ENCODE measurements around the gene PDK2. TPM values are rescaled to one million over a fixed set of nuclear protein-coding genes. Genes with fewer than 3 reads are reported as not detected.

Gene PDK2
- total RNA-seq, 1 donor from 2014 or later, result 12.6 TPM

GRCh38 chr17:50122945-50123344 is 27.8 kb downstream of the PDK2 start:
- Histone ChIP-seq H3K27ac (peak overlapping the region; percentile 64), H3K9me3 (ENCODE audit: low read depth) (no peaks in the 10 kb centered on the region), H4K20me1 (ENCODE audit: low read depth) (peaks cover 15% of the 10 kb centered on the region), H3K4me1 (peaks cover 31% of the 10 kb centered on the region), H3K36me3 (no peaks in the 10 kb centered on the region), H3K79me2 (ENCODE audit: low read depth) (peaks cover 9% of the 10 kb centered on the region), H3K9ac (no peak overlapping the region), H3K4me3 (no peak overlapping the region), H3K4me2 (peak overlapping the region; percentile 50), H2AFZ (replicated peaks) (no peak overlapping the region), H3K27me3 (peaks cover 16% of the 10 kb centered on the region), H3F3A (ENCODE audit: low read depth) (peaks cover 46% of the 10 kb centered on the region)
- peak; percentile 66 for DNase-seq (ENCODE audit: low spot score)
- H3K4me3 Mint-ChIP-seq, result no peak overlapping the region
- H3K27me3 Mint-ChIP-seq (ENCODE audit: insufficient read depth, low read depth), result peaks cover 6% of the 10 kb centered on the region
- peaks cover 14% of the 10 kb centered on the region for H3K36me3 Mint-ChIP-seq
- peaks cover 48% of the 10 kb centered on the region for H3K4me1 Mint-ChIP-seq
- H3K27ac Mint-ChIP-seq, result peak overlapping the region; percentile 43
- TF ChIP-seq CTCF (IDR thresholded peaks at IDR 0.05) (no peak), EZH2 (IDR thresholded peaks at IDR 0.05) (no peak), EZH2phosphoT487 (IDR thresholded peaks at IDR 0.05) (peak; percentile 27)
- H3K9me3 Mint-ChIP-seq, result no peaks in the 10 kb centered on the region

GRCh38 chr17:50123649-50124349 is 28.6 kb downstream of the PDK2 start:
- Histone ChIP-seq H2AFZ (replicated peaks) (no peak overlapping the region), H3K4me1 (peaks cover 38% of the 10 kb centered on the region), H3K27me3 (peaks cover 10% of the 10 kb centered on the region), H3K4me2 (peak overlapping the region; percentile 50), H3K9me3 (ENCODE audit: low read depth) (no peaks in the 10 kb centered on the region), H3F3A (ENCODE audit: low read depth) (peaks cover 53% of the 10 kb centered on the region), H3K27ac (peak overlapping the region; percentile 64), H4K20me1 (ENCODE audit: low read depth) (peaks cover 15% of the 10 kb centered on the region), H3K9ac (no peak overlapping the region), H3K79me2 (ENCODE audit: low read depth) (peaks cover 15% of the 10 kb centered on the region), H3K4me3 (no peak overlapping the region), H3K36me3 (no peaks in the 10 kb centered on the region)
- H3K4me3 Mint-ChIP-seq, result peak overlapping the region; percentile 64
- peaks cover 6% of the 10 kb centered on the region for H3K27me3 Mint-ChIP-seq (ENCODE audit: insufficient read depth, low read depth)
- peak; percentile 33 for DNase-seq (ENCODE audit: low spot score)
- peaks cover 57% of the 10 kb centered on the region for H3K4me1 Mint-ChIP-seq
- H3K27ac Mint-ChIP-seq, result peak overlapping the region; percentile 36
- peaks cover 14% of the 10 kb centered on the region for H3K36me3 Mint-ChIP-seq
- TF ChIP-seq CTCF (IDR thresholded peaks at IDR 0.05) (no peak), EZH2 (IDR thresholded peaks at IDR 0.05) (no peak), EZH2phosphoT487 (IDR thresholded peaks at IDR 0.05) (no peak)
- H3K9me3 Mint-ChIP-seq, result no peaks in the 10 kb centered on the region

- Histone ChIP-seq H3K9me3 (ENCODE audit: low read depth) (no peaks in the 10 kb centered on the region), H3K27ac (no peak overlapping the region), H3K4me1 (peaks cover 38% of the 10 kb centered on the region), H2AFZ (replicated peaks) (no peak overlapping the region), H3F3A (ENCODE audit: low read depth) (peaks cover 59% of the 10 kb centered on the region), H3K4me2 (no peak overlapping the region), H3K36me3 (no peaks in the 10 kb centered on the region), H3K4me3 (no peak overlapping the region), H3K79me2 (ENCODE audit: low read depth) (peaks cover 15% of the 10 kb centered on the region), H4K20me1 (ENCODE audit: low read depth) (peaks cover 15% of the 10 kb centered on the region), H3K27me3 (no peaks in the 10 kb centered on the region), H3K9ac (no peak overlapping the region)
- peaks cover 57% of the 10 kb centered on the region for H3K4me1 Mint-ChIP-seq
- no peak overlapping the region for H3K27ac Mint-ChIP-seq
- H3K27me3 Mint-ChIP-seq (ENCODE audit: insufficient read depth, low read depth), result peaks cover 3% of the 10 kb centered on the region
- no peak for TF ChIP-seq EZH2phosphoT487 (IDR thresholded peaks at IDR 0.05)
- TF ChIP-seq EZH2 (IDR thresholded peaks at IDR 0.05), result no peak
- no peak for TF ChIP-seq CTCF (IDR thresholded peaks at IDR 0.05)
- no peak overlapping the region for H3K4me3 Mint-ChIP-seq
- no peak for DNase-seq (ENCODE audit: low spot score)
- no peaks in the 10 kb centered on the region for H3K9me3 Mint-ChIP-seq
- H3K36me3 Mint-ChIP-seq, result peaks cover 11% of the 10 kb centered on the region
Observed at GRCh38 chr17:50125420-50125997, 30.4 kb downstream of the PDK2 start.

Data from neural progenitor cell (in vitro differentiated cells).